Measurements from ENCODE around the gene TMEM121B. TPM values are rescaled to one million over a fixed set of nuclear protein-coding genes. Genes with fewer than 3 reads are reported as not detected.

The TMEM121B gene
- total RNA-seq, 2 experiments from 2014 or later, result 0.13 to 0.14 TPM

DNA sequence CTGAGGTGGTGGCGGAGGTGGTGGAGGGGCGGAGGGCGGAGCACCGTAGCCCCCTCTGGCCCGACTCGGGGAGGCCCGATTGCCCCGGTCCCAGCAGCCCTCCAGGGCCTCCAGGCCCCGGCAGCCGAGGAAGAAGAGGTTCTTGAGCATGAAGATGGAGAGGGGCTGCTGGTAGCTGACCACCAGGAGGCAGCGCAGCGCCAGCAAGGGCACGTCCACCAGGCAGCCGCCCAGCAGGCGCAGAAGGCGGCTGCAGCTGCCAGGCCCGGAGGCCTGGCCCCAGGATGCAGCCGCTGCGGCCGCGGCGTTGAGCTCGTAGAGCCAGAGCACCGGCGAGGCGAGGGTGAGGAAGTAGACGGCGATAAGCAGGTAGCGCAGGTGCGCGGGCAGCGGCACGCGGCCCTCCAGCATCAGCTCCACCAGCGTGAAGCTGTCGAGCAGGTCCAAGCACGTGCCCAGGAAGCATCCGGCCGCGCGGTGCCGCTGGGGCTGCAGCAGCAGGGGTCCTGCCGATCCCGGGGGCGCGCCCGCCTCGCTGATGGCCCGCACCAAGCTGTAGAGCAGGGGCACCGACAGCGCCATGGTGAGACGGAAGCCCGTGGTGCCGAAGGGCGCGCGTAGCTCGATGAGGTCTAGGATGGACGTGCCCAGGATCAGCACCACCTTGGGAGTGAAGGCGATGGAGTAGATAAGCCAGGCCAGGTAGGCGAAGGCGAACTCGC is 1.5 kb downstream of the TMEM121B start:
- ChIA-PET POLR2A (no interaction called here), CTCF (interaction anchor here (0.6 to 1.8 kb wide), 4 partner anchors 9 to 533 kb away, joined by 3 to 5 read pairs (median 4); no protein-coding TSS in a partner anchor)
- peaks cover 49% of the 10 kb centered on the region for H3K4me1 Mint-ChIP-seq (ENCODE audit: low read depth)
- intact Hi-C loops (cut with micrococcal nuclease), result no loop called here
- H3K4me3 Mint-ChIP-seq, result no peak overlapping the region
- peak; percentile 22 for DNase-seq
- H3K27ac Mint-ChIP-seq, result no peak overlapping the region
- no peaks in the 10 kb centered on the region for H3K9me3 Mint-ChIP-seq
- TF ChIP-seq CTCF (IDR thresholded peaks at IDR 0.05), result peak; percentile 34
- H3K36me3 Mint-ChIP-seq (ENCODE audit: low read depth), result no peaks in the 10 kb centered on the region
- peaks cover 18% of the 10 kb centered on the region for H3K27me3 Mint-ChIP-seq
- ATAC-seq, result no peak

DNA sequence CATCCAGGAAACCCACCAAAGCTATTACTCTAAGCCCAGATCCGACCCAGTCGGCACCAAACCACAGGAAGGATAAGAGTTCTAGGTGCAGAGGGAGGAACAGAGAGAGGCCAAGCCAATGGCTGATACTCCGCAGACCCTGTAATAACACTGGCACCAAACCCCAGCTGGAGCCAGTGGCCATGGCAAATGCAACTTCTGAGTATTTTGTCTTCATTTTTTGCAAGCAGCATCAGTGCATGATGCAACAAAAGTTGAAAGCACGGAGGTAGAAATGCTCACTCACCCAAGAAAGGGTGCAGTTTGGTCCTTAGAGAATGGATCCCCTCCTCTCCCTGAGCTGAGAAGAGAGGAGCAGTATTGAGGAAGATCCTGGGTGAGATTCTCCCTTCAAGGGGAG is 2.8 kb downstream of the TMEM121B start:
- TF ChIP-seq CTCF (IDR thresholded peaks at IDR 0.05), result no peak
- ATAC-seq (no peak), DNase-seq (no peak)
- H3K4me3 Mint-ChIP-seq, result no peak overlapping the region
- peaks cover 49% of the 10 kb centered on the region for H3K4me1 Mint-ChIP-seq (ENCODE audit: low read depth)
- no peak overlapping the region for H3K27ac Mint-ChIP-seq
- CTCF ChIA-PET, result interaction anchor here (1.3 to 4.2 kb wide), 3 partner anchors 11 to 54 kb away, joined by 4 to 18 read pairs (median 4); no protein-coding TSS in a partner anchor
- H3K9me3 Mint-ChIP-seq, result no peaks in the 10 kb centered on the region
- H3K27me3 Mint-ChIP-seq, result peaks cover 14% of the 10 kb centered on the region
- intact Hi-C loops (cut with micrococcal nuclease), result no loop called here
- no peaks in the 10 kb centered on the region for H3K36me3 Mint-ChIP-seq (ENCODE audit: low read depth)
- POLR2A ChIA-PET, result interaction anchor here (0.9 to 1.0 kb wide), 2 partner anchors 16 to 32 kb away, joined by 3 read pairs; no protein-coding TSS in a partner anchor

GRCh38 chr22:17117890-17118289 is 3.3 kb downstream of the TMEM121B start:
- DNase-seq (peak; percentile 31), ATAC-seq (peak; percentile 23)
- no peak for TF ChIP-seq CTCF (IDR thresholded peaks at IDR 0.05)
- H3K4me3 Mint-ChIP-seq, result no peak overlapping the region
- no peaks in the 10 kb centered on the region for H3K9me3 Mint-ChIP-seq
- ChIA-PET POLR2A (interaction anchor here (0.9 to 1.6 kb wide), 3 partner anchors 16 to 32 kb away, joined by 3 read pairs; no protein-coding TSS in a partner anchor), CTCF (interaction anchor here (1.3 to 4.2 kb wide), 3 partner anchors 11 to 54 kb away, joined by 4 to 18 read pairs (median 4); no protein-coding TSS in a partner anchor)
- no peaks in the 10 kb centered on the region for H3K36me3 Mint-ChIP-seq (ENCODE audit: low read depth)
- peaks cover 13% of the 10 kb centered on the region for H3K27me3 Mint-ChIP-seq
- peak overlapping the region; percentile 35 for H3K27ac Mint-ChIP-seq
- H3K4me1 Mint-ChIP-seq (ENCODE audit: low read depth), result peaks cover 49% of the 10 kb centered on the region
- intact Hi-C loops (cut with micrococcal nuclease), result no loop called here

DNA sequence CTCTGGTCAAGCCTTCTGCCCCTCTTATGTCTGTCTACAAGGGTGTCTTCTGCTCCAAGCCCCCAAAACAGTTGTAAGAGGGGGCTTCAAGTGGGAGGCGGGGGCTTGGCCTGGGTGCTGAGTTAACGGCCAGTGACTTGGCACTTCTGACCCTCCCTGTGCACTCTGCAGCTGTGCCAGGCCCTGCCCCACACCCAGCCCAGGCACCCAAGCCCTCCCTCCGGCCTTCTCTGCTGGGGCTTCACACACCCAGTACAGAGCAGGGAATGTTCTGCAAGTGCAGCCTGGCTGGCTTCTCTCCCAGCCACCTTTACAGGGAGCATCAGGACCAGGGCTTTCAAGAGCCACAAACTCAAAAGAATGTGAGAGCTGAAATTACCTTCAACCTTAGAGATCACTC is 3.8 kb downstream of the TMEM121B start:
- Mint-ChIP-seq H3K9me3 (no peaks in the 10 kb centered on the region), H3K4me3 (no peak overlapping the region), H3K4me1 (ENCODE audit: low read depth) (peaks cover 53% of the 10 kb centered on the region), H3K27ac (peak overlapping the region; percentile 35), H3K36me3 (ENCODE audit: low read depth) (no peaks in the 10 kb centered on the region), H3K27me3 (peaks cover 9% of the 10 kb centered on the region)
- ATAC-seq (no peak), DNase-seq (no peak)
- POLR2A ChIA-PET, result interaction anchor here (1.0 to 1.6 kb wide), 2 partner anchors 15 to 18 kb away, joined by 3 read pairs; no protein-coding TSS in a partner anchor
- TF ChIP-seq CTCF (IDR thresholded peaks at IDR 0.05), result no peak
- CTCF ChIA-PET, result interaction anchor here (1.3 to 4.2 kb wide), 3 partner anchors 10 to 55 kb away, joined by 4 to 18 read pairs (median 4); no protein-coding TSS in a partner anchor
- intact Hi-C loops (cut with micrococcal nuclease), result no loop called here

Measured in activated CD8-positive, alpha-beta T cell treated with anti-CD3 and anti-CD28 coated beads for 36 hours (primary cell).